ENCODE measurements around the gene GALNT8.
"Not testable (repeated sequence)": the region's sequence is repeated elsewhere in the genome, so short reads cannot be mapped to it uniquely, and the experiment has no call there.

The GALNT8 gene

GRCh38 chr12:4719821-4720636, at the start of gene GALNT8:
GALNT8 (plus strand) TSS chr12:4720400; CDS start chr12:4720678, 278 bp downstream.
- DNase-seq = no peak

- no peak for DNase-seq
These were observed 40.5 kb upstream of the GALNT8 start for GRCh38 chr12:4679711-4680110.

- no peak for DNase-seq
These were observed 38.5 kb upstream of the GALNT8 start for GRCh38 chr12:4681732-4682131.

- DNase-seq = no peak
These were observed 34.9 kb upstream of the GALNT8 start for GRCh38 chr12:4685317-4685716.

- DNase-seq = no peak
These were observed 29.4 kb upstream of the GALNT8 start for GRCh38 chr12:4690760-4691159.

- peak; percentile 87 for DNase-seq
These were observed 19.6 kb upstream of the GALNT8 start for GRCh38 chr12:4700621-4701026.

- peak; percentile 87 for DNase-seq
These were observed 18.6 kb upstream of the GALNT8 start for GRCh38 chr12:4701395-4702190.

GRCh38 chr12:4703676-4704075, 16.5 kb upstream of the GALNT8 start:
- DNase-seq = no peak

- DNase-seq = no peak
These were observed 14.4 kb upstream of the GALNT8 start for GRCh38 chr12:4705824-4706223.

- DNase-seq = no peak
These were observed 12.9 kb upstream of the GALNT8 start for GRCh38 chr12:4707306-4707705.

GRCh38 chr12:4710113-4710512, 10.1 kb upstream of the GALNT8 start:
- DNase-seq = no peak

- no peak for DNase-seq
These were observed 5.3 kb upstream of the GALNT8 start for GRCh38 chr12:4714879-4715278.

GRCh38 chr12:4717806-4718205, 2.4 kb upstream of the GALNT8 start:
- DNase-seq = no peak

- DNase-seq = no peak
These were observed 416 bp downstream of the GALNT8 start for GRCh38 chr12:4720637-4720995.

- not testable (repeated sequence) for DNase-seq
These were observed 1.4 kb downstream of the GALNT8 start for GRCh38 chr12:4721587-4721986.

GRCh38 chr12:4723226-4723625, 3.0 kb downstream of the GALNT8 start:
- DNase-seq = no peak

GRCh38 chr12:4725057-4725456, 4.9 kb downstream of the GALNT8 start:
- DNase-seq = no peak

GRCh38 chr12:4734625-4735340, 14.6 kb downstream of the GALNT8 start:
- DNase-seq = no peak

- no peak for DNase-seq
These were observed 15.9 kb downstream of the GALNT8 start for GRCh38 chr12:4736091-4736490.

- DNase-seq = no peak
These were observed 18.3 kb downstream of the GALNT8 start for GRCh38 chr12:4738541-4738940.

- no peak for DNase-seq
These were observed 22.3 kb downstream of the GALNT8 start for GRCh38 chr12:4742416-4742970.

GRCh38 chr12:4743046-4743445, 22.8 kb downstream of the GALNT8 start:
- DNase-seq = no peak

- no peak for DNase-seq
These were observed 24.5 kb downstream of the GALNT8 start for GRCh38 chr12:4744709-4745108.

Data from right forelimb (tissue), 1 donor.